Esophagus squamous epithelium (tissue), 4 donors: ENCODE results near the gene TM9SF1.

Experiments
- CTCF ChIP-seq, 6 experiments: fragments of 450-650 bp in 4 of 6; fragments of 200-600 bp in 2 of 6; sonication (generic) in 2 of 6; IDR thresholded peaks; one replicate each; pipeline ENCODE4 v1.5.1; 2016 to 2019; ENCODE audit warnings: antibody characterized with exemption in 6 of 6, mild to moderate bottlenecking in 4 of 6, moderate library complexity in 4 of 6
- POLR2A ChIP-seq, 4 donors: fragments of 450-650 bp; IDR thresholded peaks; one replicate each; pipeline ENCODE4 v1.6.1; 2017; ENCODE audit warnings: antibody characterized with exemption in 4 of 4, mild to moderate bottlenecking in 4 of 4, moderate library complexity in 3 of 4

- no peak for TF ChIP-seq CTCF (IDR thresholded peaks at IDR 0.05)
- no peak for TF ChIP-seq POLR2A (IDR thresholded peaks at IDR 0.05)
These were observed 35.3 kb downstream of the TM9SF1 start for GRCh38 chr14:24159777-24160498.
